ENCODE data around the gene MAPK4.

- no peak for TF ChIP-seq EZH2phosphoT487 (conservative IDR thresholded peaks at IDR 0.05; ENCODE audit: low read length)
- no peak for TF ChIP-seq CTCF (IDR thresholded peaks at IDR 0.05; ENCODE audit: insufficient read depth, low read length, poor library complexity, severe bottlenecking)
Measured at GRCh38 chr18:50724751-50725151, 164.9 kb downstream of the MAPK4 start.

All from SU-DHL-6 (cell line).